ENCODE measurements around the gene MRPL50.

MRPL50 gene

DNA sequence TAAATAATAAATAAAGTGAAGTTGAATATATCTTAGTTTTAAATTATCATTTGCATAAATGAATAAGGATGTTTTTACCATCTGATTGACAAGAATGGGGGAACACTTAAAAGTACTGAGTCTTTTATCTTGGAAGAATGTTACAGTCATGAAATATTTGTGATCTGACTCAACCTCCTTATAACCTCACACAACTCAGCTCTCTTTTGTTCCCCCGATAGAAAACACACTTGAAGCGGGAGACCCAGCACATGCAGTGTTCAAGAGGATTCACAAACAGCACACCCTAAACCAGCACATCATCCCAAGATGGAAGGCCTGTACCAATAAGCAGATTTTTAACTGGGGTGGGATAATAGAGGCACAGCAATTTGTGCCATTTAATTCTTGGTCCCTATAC is 29.1 kb downstream of the MRPL50 start:
- no peaks in the 10 kb centered on the region for H3K4me1 ChIP-seq (ENCODE audit: control insufficient read depth, insufficient read depth, low read length)
- ChIA-PET POLR2A (no interaction called here), CTCF (interaction anchor here (1.0 to 7.2 kb wide), 2 partner anchors 19 to 57 kb away, joined by 4 to 38 read pairs; no protein-coding TSS in a partner anchor)
- H3K36me3 ChIP-seq (ENCODE audit: control insufficient read depth in 2 of 2, insufficient read depth in 1 of 2, low read length in 2 of 2), result no peaks in the 10 kb centered on the region
- H3K9me3 ChIP-seq (ENCODE audit: control insufficient read depth, insufficient read depth, low read depth, low read length), result no peaks in the 10 kb centered on the region
- no peak overlapping the region for H3K27ac ChIP-seq (ENCODE audit: extremely low read depth, low read depth, low read length)
- H3K4me3 ChIP-seq (ENCODE audit: low read depth, low read length), result no peak overlapping the region
- TF ChIP-seq ZNF2 (tag by site-specific recombination; IDR thresholded peaks at IDR 0.05), result no peak
- no peak for TF ChIP-seq ZNF302 (tag by site-specific recombination; IDR thresholded peaks at IDR 0.05; ENCODE audit: low read depth)
- TF ChIP-seq ZNF548 (tag by site-specific recombination; IDR thresholded peaks at IDR 0.05), result no peak
- TF ChIP-seq, protein P1, sequence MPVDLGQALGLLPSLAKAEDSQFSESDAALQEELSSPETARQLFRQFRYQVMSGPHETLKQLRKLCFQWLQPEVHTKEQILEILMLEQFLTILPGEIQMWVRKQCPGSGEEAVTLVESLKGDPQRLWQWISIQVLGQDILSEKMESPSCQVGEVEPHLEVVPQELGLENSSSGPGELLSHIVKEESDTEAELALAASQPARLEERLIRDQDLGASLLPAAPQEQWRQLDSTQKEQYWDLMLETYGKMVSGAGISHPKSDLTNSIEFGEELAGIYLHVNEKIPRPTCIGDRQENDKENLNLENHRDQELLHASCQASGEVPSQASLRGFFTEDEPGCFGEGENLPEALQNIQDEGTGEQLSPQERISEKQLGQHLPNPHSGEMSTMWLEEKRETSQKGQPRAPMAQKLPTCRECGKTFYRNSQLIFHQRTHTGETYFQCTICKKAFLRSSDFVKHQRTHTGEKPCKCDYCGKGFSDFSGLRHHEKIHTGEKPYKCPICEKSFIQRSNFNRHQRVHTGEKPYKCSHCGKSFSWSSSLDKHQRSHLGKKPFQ (tag by site-specific recombination; IDR thresholded peaks at IDR 0.05), result no peak
- TF ChIP-seq, protein P2, sequence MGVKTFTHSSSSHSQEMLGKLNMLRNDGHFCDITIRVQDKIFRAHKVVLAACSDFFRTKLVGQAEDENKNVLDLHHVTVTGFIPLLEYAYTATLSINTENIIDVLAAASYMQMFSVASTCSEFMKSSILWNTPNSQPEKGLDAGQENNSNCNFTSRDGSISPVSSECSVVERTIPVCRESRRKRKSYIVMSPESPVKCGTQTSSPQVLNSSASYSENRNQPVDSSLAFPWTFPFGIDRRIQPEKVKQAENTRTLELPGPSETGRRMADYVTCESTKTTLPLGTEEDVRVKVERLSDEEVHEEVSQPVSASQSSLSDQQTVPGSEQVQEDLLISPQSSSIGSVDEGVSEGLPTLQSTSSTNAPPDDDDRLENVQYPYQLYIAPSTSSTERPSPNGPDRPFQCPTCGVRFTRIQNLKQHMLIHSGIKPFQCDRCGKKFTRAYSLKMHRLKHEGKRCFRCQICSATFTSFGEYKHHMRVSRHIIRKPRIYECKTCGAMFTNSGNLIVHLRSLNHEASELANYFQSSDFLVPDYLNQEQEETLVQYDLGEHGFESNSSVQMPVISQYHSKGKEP (tag by site-specific recombination; IDR thresholded peaks at IDR 0.05), result no peak

DNA sequence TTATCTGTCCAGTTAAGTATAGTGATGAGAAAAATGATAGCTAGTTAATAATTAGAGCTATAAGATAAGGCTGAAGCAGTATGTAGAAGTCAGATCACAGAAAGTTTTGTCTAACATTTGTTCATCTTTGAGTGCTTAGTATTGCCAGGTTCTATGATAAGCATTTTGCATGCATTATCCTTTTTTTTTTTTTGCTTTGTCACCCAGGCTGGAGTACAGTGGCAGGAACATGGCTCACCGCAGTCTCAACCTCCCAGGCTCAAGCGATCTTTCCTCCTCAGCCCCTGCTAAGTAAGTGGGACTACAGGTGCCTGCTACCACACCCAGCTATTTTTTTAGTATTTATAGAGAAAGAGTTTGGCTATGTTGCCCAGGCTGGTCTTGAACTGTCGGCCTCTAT is 31.1 kb downstream of the MRPL50 start:
- POLR2A ChIA-PET, result no interaction called here
- no peaks in the 10 kb centered on the region for H3K36me3 ChIP-seq (ENCODE audit: control insufficient read depth in 2 of 2, insufficient read depth in 1 of 2, low read length in 2 of 2)

More for the DNA sequence above, 31.1 kb downstream of the MRPL50 start:
- Histone ChIP-seq H3K9me3 (ENCODE audit: control insufficient read depth, insufficient read depth, low read depth, low read length) (no peaks in the 10 kb centered on the region), H3K27ac (ENCODE audit: extremely low read depth, low read depth, low read length) (no peak overlapping the region), H3K4me1 (ENCODE audit: control insufficient read depth, insufficient read depth, low read length) (no peaks in the 10 kb centered on the region), H3K4me3 (ENCODE audit: low read depth, low read length) (no peak overlapping the region)
- CTCF ChIA-PET, result interaction anchor here (0.6 to 1.0 kb wide), 6 partner anchors 14 to 851 kb away, joined by 3 to 5 read pairs (median 4); no protein-coding TSS in a partner anchor
- TF ChIP-seq, protein P3, sequence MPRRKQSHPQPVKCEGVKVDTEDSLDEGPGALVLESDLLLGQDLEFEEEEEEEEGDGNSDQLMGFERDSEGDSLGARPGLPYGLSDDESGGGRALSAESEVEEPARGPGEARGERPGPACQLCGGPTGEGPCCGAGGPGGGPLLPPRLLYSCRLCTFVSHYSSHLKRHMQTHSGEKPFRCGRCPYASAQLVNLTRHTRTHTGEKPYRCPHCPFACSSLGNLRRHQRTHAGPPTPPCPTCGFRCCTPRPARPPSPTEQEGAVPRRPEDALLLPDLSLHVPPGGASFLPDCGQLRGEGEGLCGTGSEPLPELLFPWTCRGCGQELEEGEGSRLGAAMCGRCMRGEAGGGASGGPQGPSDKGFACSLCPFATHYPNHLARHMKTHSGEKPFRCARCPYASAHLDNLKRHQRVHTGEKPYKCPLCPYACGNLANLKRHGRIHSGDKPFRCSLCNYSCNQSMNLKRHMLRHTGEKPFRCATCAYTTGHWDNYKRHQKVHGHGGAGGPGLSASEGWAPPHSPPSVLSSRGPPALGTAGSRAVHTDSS (tag by site-specific recombination; IDR thresholded peaks at IDR 0.05), result no peak
- TF ChIP-seq ZNF837 (tag by site-specific recombination; IDR thresholded peaks at IDR 0.05) (no peak), SCRT2 (tag by site-specific recombination; IDR thresholded peaks at IDR 0.05) (no peak), ZNF146 (tag by site-specific recombination; IDR thresholded peaks at IDR 0.05) (no peak), ZNF843 (tag by site-specific recombination; IDR thresholded peaks at IDR 0.05) (no peak), FEZF1 (tag by site-specific recombination; IDR thresholded peaks at IDR 0.05) (no peak), ZNF138 (tag by site-specific recombination; IDR thresholded peaks at IDR 0.05; ENCODE audit: borderline replicate concordance) (no peak), ZNF776 (tag by site-specific recombination; IDR thresholded peaks at IDR 0.05; ENCODE audit: borderline replicate concordance) (no peak)
- TF ChIP-seq, protein P4, sequence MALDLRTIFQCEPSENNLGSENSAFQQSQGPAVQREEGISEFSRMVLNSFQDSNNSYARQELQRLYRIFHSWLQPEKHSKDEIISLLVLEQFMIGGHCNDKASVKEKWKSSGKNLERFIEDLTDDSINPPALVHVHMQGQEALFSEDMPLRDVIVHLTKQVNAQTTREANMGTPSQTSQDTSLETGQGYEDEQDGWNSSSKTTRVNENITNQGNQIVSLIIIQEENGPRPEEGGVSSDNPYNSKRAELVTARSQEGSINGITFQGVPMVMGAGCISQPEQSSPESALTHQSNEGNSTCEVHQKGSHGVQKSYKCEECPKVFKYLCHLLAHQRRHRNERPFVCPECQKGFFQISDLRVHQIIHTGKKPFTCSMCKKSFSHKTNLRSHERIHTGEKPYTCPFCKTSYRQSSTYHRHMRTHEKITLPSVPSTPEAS (tag by site-specific recombination; IDR thresholded peaks at IDR 0.05), result no peak
- TF ChIP-seq, protein P5, sequence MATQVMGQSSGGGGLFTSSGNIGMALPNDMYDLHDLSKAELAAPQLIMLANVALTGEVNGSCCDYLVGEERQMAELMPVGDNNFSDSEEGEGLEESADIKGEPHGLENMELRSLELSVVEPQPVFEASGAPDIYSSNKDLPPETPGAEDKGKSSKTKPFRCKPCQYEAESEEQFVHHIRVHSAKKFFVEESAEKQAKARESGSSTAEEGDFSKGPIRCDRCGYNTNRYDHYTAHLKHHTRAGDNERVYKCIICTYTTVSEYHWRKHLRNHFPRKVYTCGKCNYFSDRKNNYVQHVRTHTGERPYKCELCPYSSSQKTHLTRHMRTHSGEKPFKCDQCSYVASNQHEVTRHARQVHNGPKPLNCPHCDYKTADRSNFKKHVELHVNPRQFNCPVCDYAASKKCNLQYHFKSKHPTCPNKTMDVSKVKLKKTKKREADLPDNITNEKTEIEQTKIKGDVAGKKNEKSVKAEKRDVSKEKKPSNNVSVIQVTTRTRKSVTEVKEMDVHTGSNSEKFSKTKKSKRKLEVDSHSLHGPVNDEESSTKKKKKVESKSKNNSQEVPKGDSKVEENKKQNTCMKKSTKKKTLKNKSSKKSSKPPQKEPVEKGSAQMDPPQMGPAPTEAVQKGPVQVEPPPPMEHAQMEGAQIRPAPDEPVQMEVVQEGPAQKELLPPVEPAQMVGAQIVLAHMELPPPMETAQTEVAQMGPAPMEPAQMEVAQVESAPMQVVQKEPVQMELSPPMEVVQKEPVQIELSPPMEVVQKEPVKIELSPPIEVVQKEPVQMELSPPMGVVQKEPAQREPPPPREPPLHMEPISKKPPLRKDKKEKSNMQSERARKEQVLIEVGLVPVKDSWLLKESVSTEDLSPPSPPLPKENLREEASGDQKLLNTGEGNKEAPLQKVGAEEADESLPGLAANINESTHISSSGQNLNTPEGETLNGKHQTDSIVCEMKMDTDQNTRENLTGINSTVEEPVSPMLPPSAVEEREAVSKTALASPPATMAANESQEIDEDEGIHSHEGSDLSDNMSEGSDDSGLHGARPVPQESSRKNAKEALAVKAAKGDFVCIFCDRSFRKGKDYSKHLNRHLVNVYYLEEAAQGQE (tag by site-specific recombination; IDR thresholded peaks at IDR 0.05), result no peak
- TF ChIP-seq, protein P6, sequence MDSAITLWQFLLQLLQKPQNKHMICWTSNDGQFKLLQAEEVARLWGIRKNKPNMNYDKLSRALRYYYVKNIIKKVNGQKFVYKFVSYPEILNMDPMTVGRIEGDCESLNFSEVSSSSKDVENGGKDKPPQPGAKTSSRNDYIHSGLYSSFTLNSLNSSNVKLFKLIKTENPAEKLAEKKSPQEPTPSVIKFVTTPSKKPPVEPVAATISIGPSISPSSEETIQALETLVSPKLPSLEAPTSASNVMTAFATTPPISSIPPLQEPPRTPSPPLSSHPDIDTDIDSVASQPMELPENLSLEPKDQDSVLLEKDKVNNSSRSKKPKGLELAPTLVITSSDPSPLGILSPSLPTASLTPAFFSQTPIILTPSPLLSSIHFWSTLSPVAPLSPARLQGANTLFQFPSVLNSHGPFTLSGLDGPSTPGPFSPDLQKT (IDR thresholded peaks at IDR 0.05; ENCODE audit: borderline replicate concordance, low read depth, low read length), result no peak

Measured in HEK293 (cell line).